Measurements from ENCODE around the gene NOTCH2. TPM values are rescaled to one million over a fixed set of nuclear protein-coding genes. Genes with fewer than 3 reads are reported as not detected.
A peak's percentile ranks its signal among the peaks of the same experiment; 100 is the strongest.
"Not testable (repeated sequence)": the region's sequence is repeated elsewhere in the genome, so short reads cannot be mapped to it uniquely, and the experiment has no call there.

NOTCH2 gene
- total RNA-seq, result 10 to 100 TPM; 71.2 to 73.0 TPM
- 148 to 237 reads per million in 2 donors for total RNA-seq

DNA sequence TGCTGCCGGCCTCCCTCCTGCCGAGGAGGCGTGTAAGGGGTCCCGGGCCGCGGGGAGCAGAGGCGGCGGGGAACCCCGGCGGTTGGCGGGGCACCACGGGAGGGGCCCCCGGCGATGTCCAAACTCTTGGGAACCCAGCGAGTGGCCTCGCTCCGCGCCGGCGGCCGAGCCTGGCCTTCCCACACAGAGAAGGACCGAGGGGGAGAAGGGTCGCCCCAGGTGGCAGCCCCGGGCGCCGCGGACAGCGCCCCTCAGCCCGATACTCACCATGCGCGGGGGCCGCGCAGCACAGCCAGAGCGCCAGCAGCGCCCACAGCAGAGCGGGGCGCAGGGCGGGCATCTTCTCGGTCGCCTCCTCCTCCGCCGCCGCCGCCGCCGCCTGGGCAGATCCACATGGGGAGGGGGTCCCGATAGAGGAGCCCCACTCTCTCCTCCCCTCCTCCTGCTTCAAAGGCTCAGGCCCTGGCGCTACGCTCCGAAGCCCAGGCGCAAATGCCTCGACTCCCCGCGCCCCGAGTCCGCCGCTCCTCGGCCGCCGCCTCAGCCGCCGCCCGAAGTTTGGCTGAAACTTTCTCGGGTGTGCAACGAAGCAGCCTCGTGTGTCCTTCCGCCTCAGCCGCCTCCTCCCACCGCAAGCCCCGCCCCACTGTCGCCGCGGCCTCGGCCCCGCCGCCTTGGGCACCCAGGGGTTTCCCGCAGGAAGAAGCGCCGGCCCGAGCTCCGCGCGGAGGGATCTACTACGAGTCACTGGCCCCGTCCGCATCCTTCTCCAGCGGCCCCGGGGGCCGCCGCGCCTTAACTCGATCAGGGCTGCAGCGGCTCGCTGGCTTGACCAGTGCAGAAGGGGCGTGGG, at the start of gene NOTCH2:
Gene NOTCH2 (minus strand): TSS at position 596 of the 853 bp plus-strand sequence. CDS start 256 bp downstream, at position 340.
- not testable (repeated sequence) for H3K27ac Mint-ChIP-seq; H3K4me1 Mint-ChIP-seq; H3K9me3 ChIP-seq (ENCODE audit: control insufficient read depth, low read length, poor library complexity, severe bottlenecking); H3K27me3 Mint-ChIP-seq; H3K36me3 Mint-ChIP-seq (ENCODE audit: low read depth)
- peak; percentile 81 for ATAC-seq
- peak; percentile 53 to 66 (median 55) for DNase-seq
- peak within 1 kb of the TSS; percentile 63 for H3K4me3 Mint-ChIP-seq

DNA sequence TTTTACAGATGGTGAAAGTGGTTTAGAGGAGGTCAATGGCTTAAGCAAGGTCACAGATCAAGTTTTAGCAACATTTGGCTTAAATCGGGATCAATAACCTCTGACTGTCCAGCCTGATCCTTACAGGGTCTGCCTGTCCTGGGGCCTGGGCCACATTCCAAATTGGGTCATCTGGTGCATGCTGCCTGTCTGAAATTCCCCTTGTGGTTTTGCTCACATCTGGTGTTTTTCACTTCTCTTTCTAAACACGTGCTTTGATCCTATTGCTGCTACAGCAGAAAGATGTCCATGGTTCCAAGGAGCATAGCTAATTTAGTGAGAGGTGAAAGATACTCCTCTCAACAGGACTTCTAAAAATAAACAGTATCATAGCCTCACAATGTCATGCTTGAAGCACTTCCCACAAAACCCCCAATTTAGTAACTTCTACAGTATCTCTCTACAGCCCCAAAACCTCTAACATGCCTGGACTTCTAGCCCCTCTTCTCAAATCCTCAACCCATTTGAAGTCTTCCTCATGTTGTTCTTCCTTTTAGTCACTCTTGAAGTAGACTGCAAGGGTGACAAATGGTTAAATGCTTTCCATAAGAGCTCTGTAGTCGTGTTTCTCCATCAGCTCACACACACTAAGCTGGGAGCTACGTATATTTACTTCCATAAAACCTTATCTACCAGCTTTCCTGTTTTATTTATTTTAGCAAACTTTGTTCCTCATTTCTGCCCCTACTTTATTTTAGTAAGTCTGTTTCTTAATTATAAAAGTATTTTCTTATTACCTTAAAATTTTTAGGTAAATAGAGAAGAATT, 48.1 kb upstream of the NOTCH2 start:
- not testable (repeated sequence) for DNase-seq; H3K36me3 Mint-ChIP-seq (ENCODE audit: low read depth); H3K27me3 Mint-ChIP-seq; H3K9me3 ChIP-seq (ENCODE audit: control insufficient read depth, low read length, poor library complexity, severe bottlenecking); H3K27ac Mint-ChIP-seq; H3K4me1 Mint-ChIP-seq; H3K4me3 Mint-ChIP-seq
- peak; percentile 78 for ATAC-seq

DNA sequence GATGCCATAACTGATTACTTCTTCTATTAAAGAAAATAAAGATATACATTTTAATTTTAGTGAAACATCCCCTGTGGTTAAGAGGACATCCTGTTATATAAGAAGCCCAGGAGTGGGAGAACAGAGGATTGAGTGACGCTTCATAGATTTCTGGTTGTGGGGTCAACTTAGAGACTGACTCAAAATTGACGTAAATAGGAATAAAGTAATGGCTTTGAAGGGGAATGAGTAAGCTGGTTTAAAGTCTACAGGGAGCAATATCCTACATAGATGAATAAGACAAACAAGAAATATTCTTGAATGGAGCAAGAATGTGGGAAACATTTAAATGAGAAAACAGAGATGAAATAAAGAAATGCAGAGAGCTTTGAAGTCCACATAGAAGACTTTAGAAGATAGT, 46.6 kb upstream of the NOTCH2 start:
- not testable (repeated sequence) for H3K4me3 Mint-ChIP-seq; H3K27me3 Mint-ChIP-seq; H3K27ac Mint-ChIP-seq; DNase-seq; H3K36me3 Mint-ChIP-seq (ENCODE audit: low read depth); H3K4me1 Mint-ChIP-seq; ATAC-seq; H3K9me3 ChIP-seq (ENCODE audit: control insufficient read depth, low read length, poor library complexity, severe bottlenecking)

DNA sequence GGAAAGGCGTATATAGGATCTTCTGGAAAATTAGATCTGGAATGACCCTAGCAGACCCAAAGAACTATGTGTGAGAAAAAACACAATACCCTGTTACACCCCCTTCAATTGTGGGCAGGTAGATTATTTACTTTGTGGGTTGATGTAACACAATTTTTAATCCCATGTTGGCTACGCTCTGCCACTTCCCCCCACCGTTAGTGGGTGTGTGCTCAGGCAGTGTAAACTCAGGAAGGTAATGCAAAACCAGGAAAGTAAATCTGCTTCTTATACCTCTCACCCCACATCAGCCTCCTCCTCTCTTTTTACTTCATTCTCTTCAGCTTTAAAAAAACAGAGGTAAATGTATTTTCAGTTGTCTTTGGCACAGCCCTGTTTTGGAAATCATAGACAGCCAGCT, 43.7 kb upstream of the NOTCH2 start:
- not testable (repeated sequence) for DNase-seq; H3K4me3 Mint-ChIP-seq; ATAC-seq; H3K36me3 Mint-ChIP-seq (ENCODE audit: low read depth); H3K27ac Mint-ChIP-seq; H3K9me3 ChIP-seq (ENCODE audit: control insufficient read depth, low read length, poor library complexity, severe bottlenecking); H3K4me1 Mint-ChIP-seq; H3K27me3 Mint-ChIP-seq

DNA sequence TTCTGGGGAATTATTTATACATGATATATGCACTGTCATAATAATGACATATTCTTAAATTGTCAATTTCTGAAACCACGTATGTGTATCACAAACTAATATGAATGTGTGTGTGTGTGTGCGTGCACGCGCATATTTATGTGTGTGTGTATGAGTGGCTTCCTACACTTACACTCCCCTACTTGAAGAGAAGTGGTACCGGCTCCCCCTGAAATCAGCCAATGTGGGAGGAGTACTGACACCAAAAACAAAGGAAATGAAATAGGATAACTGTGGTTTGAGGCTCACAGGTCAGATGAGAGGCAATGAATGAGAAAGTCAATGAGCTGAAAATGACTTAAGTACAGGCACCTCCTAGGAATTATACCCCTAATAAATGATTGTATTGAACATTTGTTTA, 42.8 kb upstream of the NOTCH2 start:
- not testable (repeated sequence) for H3K4me1 Mint-ChIP-seq; ATAC-seq; DNase-seq; H3K4me3 Mint-ChIP-seq; H3K36me3 Mint-ChIP-seq (ENCODE audit: low read depth); H3K9me3 ChIP-seq (ENCODE audit: control insufficient read depth, low read length, poor library complexity, severe bottlenecking); H3K27ac Mint-ChIP-seq; H3K27me3 Mint-ChIP-seq

DNA sequence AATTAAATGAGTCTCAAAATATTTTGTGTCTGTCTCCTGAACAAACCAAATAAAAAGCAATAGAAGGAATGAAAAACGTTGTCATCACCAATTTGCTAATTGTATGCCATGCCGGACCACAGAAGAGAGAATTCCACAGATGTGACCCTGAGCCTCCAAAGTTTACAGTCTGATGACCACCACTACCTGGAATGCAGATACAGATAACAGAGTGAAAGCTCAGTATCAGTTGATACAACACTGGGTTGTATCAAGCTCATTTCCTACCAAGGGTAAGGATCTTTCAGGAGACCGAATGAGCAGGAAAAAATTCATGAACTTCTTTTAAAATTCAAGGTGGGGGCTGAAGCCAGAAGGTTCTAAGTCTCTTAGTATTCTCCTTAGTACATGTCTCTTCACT, 42.3 kb upstream of the NOTCH2 start:
- ATAC-seq; H3K4me3 Mint-ChIP-seq; H3K4me1 Mint-ChIP-seq; H3K36me3 Mint-ChIP-seq (ENCODE audit: low read depth); DNase-seq; H3K27me3 Mint-ChIP-seq; H3K27ac Mint-ChIP-seq; H3K9me3 ChIP-seq (ENCODE audit: control insufficient read depth, low read length, poor library complexity, severe bottlenecking): not testable (repeated sequence)

DNA sequence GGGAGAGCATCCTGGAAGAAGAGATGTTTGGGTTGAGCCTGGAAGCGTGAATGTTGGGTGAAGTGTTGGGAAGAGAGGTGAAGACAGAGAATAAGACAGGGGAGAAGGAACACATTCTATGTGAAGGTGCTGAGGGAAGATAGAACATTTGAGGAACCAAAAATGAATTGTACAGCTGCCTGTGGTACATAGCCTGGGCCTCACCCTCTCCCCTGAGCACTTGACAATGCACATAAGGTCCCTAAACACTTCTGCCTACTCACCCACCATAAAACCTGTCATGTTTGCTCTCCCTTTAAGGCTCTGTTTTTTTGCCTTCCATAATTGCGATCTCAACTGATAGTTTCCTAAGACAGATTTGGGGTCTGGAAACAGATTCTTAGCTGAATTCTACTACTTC, 41.5 kb upstream of the NOTCH2 start:
- H3K27me3 Mint-ChIP-seq; H3K4me1 Mint-ChIP-seq; DNase-seq; H3K27ac Mint-ChIP-seq; H3K9me3 ChIP-seq (ENCODE audit: control insufficient read depth, low read length, poor library complexity, severe bottlenecking); H3K36me3 Mint-ChIP-seq (ENCODE audit: low read depth); H3K4me3 Mint-ChIP-seq: not testable (repeated sequence)
- ATAC-seq, result peak; percentile 53

DNA sequence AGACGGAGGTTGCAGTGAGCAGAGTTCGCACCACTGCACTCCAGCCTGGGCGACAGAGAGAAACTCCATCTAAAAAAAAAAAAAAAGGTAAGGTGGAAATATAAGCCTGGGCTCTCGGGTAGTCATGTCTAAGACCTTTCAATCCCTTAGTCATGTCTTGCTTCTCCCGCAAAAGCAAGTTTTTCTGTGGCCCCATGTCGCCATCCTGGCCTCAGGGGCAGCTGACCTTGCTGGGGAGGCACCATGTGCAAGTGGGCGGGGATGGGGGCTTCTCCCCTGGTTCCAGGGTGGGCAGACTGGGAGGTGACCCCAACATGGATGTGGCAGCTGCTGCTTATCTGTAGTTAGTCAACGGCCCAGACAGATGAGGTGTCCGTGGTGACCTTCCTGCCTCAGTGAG, 40.2 kb upstream of the NOTCH2 start:
- not testable (repeated sequence) for ATAC-seq; DNase-seq; H3K27ac Mint-ChIP-seq; H3K27me3 Mint-ChIP-seq; H3K9me3 ChIP-seq (ENCODE audit: control insufficient read depth, low read length, poor library complexity, severe bottlenecking); H3K36me3 Mint-ChIP-seq (ENCODE audit: low read depth); H3K4me1 Mint-ChIP-seq; H3K4me3 Mint-ChIP-seq

DNA sequence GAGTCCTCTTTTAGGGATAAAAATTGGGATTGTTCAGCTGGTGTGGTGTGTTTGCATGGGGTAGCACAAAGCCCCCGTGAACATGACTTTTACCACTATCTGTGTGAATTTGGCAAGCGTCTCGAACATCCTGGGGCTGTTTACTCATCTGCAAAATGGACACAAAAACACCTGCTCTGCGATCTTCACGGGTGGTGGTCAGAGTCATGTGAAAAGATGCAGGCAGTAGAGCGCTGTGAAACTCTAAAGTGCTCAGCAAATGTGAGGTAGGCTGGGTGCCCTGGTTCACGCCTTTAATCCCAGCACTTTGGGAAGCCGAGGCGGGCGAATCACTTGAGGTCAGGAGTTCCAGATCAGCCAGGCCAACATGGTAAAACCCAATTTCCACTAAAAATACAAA, 39.7 kb upstream of the NOTCH2 start:
- ATAC-seq; DNase-seq; H3K4me3 Mint-ChIP-seq; H3K9me3 ChIP-seq (ENCODE audit: control insufficient read depth, low read length, poor library complexity, severe bottlenecking); H3K4me1 Mint-ChIP-seq; H3K36me3 Mint-ChIP-seq (ENCODE audit: low read depth); H3K27ac Mint-ChIP-seq; H3K27me3 Mint-ChIP-seq: not testable (repeated sequence)

DNA sequence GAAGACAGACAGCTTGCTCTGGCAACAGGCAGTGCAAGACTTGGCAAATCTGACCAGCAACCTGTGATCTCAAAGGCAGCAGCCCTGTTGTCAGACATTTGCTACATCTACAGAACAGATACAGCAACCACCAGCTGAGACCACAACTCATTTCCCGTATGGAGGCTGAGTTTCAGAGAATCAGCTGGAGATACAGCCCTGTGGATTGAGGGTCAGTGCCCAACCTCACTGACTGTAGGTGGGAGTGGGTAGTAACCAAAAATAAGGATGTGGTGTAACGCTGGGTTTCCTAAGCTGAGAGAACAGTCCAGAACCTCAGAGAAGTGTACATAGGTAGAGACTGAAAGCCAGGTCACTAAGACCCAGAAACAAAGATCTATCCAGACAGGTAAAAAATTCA, 35.8 kb upstream of the NOTCH2 start:
- H3K36me3 Mint-ChIP-seq (ENCODE audit: low read depth); H3K27ac Mint-ChIP-seq; H3K4me3 Mint-ChIP-seq; H3K4me1 Mint-ChIP-seq; H3K9me3 ChIP-seq (ENCODE audit: control insufficient read depth, low read length, poor library complexity, severe bottlenecking); DNase-seq; H3K27me3 Mint-ChIP-seq: not testable (repeated sequence)
- ATAC-seq, result peak; percentile 49

DNA sequence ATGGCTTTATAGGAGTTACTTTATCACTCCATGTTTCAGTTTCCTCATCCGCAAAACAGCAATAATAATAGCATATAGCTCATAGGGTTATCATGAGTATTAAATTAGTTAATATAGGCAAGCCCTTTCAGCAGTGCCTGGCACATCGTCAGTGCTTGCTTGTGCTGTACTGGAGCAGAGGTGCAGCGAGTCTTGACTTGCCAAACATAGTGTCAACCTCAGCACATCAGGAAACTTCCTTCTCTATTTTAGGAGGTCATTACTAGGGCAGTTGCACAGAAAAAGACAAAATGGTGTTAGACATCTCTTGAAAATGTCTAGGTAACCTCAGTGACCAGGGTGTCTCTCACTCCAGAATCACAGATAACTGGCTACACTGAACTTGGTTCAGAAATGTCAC, 34.3 kb upstream of the NOTCH2 start:
- H3K9me3 ChIP-seq (ENCODE audit: control insufficient read depth, low read length, poor library complexity, severe bottlenecking); H3K27me3 Mint-ChIP-seq; H3K4me1 Mint-ChIP-seq; DNase-seq; H3K4me3 Mint-ChIP-seq; H3K36me3 Mint-ChIP-seq (ENCODE audit: low read depth); ATAC-seq; H3K27ac Mint-ChIP-seq: not testable (repeated sequence)

DNA sequence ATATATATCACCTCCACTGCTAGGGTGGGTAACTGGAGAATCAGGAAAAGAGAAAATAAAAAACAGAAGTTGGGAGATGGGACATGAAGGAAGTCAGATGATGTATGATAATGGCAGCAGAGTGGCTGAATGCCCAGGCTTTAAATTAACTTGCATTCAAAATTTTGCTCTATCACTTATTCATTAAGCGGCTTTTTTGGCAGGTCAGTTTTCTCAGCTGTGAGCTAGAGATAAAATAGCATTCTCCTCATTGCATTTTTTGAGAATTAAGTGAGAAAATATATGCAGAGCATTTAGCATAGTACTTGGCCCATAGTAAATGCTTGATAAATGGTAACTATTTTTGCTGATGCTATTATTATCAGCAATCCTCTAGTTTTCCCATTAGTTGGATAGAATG, 32.1 kb upstream of the NOTCH2 start:
- ATAC-seq; H3K36me3 Mint-ChIP-seq (ENCODE audit: low read depth); DNase-seq; H3K27ac Mint-ChIP-seq; H3K27me3 Mint-ChIP-seq; H3K4me1 Mint-ChIP-seq; H3K4me3 Mint-ChIP-seq; H3K9me3 ChIP-seq (ENCODE audit: control insufficient read depth, low read length, poor library complexity, severe bottlenecking): not testable (repeated sequence)

DNA sequence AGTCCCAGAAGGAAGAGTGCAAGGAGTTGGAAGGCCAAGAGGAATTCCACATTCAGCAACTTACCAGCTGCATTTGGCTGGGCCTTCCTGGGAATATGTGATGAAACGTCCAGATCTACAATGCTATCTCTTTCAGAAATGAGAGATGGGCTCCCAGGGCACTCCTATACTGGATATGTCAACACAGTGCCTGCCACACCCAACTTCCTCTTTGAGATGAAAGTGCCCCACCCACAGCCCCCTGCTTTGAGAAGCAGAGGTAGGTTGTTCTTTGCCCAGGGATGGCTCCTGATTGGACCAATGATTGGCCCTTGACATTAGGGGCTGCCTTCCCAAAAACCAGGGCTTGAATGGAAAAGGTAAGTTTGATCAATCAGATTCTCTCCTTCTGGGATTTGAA, 31.1 kb upstream of the NOTCH2 start:
- H3K4me1 Mint-ChIP-seq; H3K36me3 Mint-ChIP-seq (ENCODE audit: low read depth); ATAC-seq; H3K27ac Mint-ChIP-seq; DNase-seq; H3K4me3 Mint-ChIP-seq; H3K27me3 Mint-ChIP-seq; H3K9me3 ChIP-seq (ENCODE audit: control insufficient read depth, low read length, poor library complexity, severe bottlenecking): not testable (repeated sequence)

Data from T-helper 17 cell (primary cell).